ENCODE results near the gene ABCB10.
"Not testable (repeated sequence)": the region's sequence is repeated elsewhere in the genome, so short reads cannot be mapped to it uniquely, and the experiment has no call there.

ABCB10 gene

GRCh38 chr1:229562686-229563085, 4.2 kb upstream of the ABCB10 start:
- no peak overlapping the region for H3K4me3 ChIP-seq
- no peak for TF ChIP-seq Cebpa-rat (IDR thresholded peaks at IDR 0.05)
- peak overlapping the region in 1 of 11 experiments; percentile 44; a peak in 1 of 22 replicates for H3K4me2 ChIP-seq
- H4K20me1 ChIP-seq: peaks cover 0 to 6% (median 0%) of the 10 kb centered on the region in 11 experiments; a peak in 1 of 22 replicates
- no peaks in the 10 kb centered on the region for H3K36me3 ChIP-seq
- peaks cover 12 to 34% (median 23%) of the 10 kb centered on the region in 10 experiments for H3K4me1 ChIP-seq
- H3K27ac ChIP-seq: no peak overlapping the region
- H3K9me3 ChIP-seq (replicated peaks in 1 of 11): no peaks in the 10 kb centered on the region
- no peaks in the 10 kb centered on the region for H3K27me3 ChIP-seq
- H3K9ac ChIP-seq: no peak overlapping the region

- peaks cover 10 to 20% (median 12%) of the 10 kb centered on the region in 11 experiments; a peak in 14 of 22 replicates for H4K20me1 ChIP-seq
- H3K4me1 ChIP-seq: peaks cover 20 to 36% (median 32%) of the 10 kb centered on the region in 10 experiments
- no peaks in the 10 kb centered on the region for H3K27me3 ChIP-seq
- H3K4me3 ChIP-seq: no peak overlapping the region
- H3K4me2 ChIP-seq: no peak overlapping the region
- H3K9ac ChIP-seq: no peak overlapping the region
- no peaks in the 10 kb centered on the region for H3K36me3 ChIP-seq
- H3K27ac ChIP-seq: no peak overlapping the region
- TF ChIP-seq Cebpa-rat (IDR thresholded peaks at IDR 0.05): no peak
- H3K9me3 ChIP-seq (replicated peaks in 1 of 11): no peaks in the 10 kb centered on the region
Measured at GRCh38 chr1:229561141-229561540, 2.6 kb upstream of the ABCB10 start.

- H3K27ac ChIP-seq; H3K36me3 ChIP-seq; H3K4me3 ChIP-seq; H3K27me3 ChIP-seq; H3K9ac ChIP-seq; H3K9me3 ChIP-seq (replicated peaks in 1 of 11): not testable (repeated sequence)
- Histone ChIP-seq H3K4me2 (peak overlapping the region in 8 of 11 experiments; percentile 12 to 91 (median 86); a peak in 11 of 22 replicates), H3K4me1 (peaks cover 24 to 43% (median 38%) of the 10 kb centered on the region in 10 experiments), H4K20me1 (peaks cover 12 to 29% (median 18%) of the 10 kb centered on the region in 11 experiments; a peak in 17 of 22 replicates)
Measured at GRCh38 chr1:229560124-229560523, 1.6 kb upstream of the ABCB10 start.

- H3K9me3 ChIP-seq (replicated peaks in 1 of 11); H3K36me3 ChIP-seq; H3K27me3 ChIP-seq: not testable (repeated sequence)
- peaks cover 19 to 36% (median 25%) of the 10 kb centered on the region in 11 experiments; a peak in 18 of 22 replicates for H4K20me1 ChIP-seq
- H3K27ac ChIP-seq: peak overlapping the region in 9 of 11 experiments; percentile 25 to 86 (median 54); a peak in 16 of 22 replicates
- H3K4me1 ChIP-seq: peaks cover 29 to 48% (median 42%) of the 10 kb centered on the region in 10 experiments
- H3K9ac ChIP-seq: peak overlapping the region; percentile 66 to 96 (median 89)
- H3K4me2 ChIP-seq: peak overlapping the region; percentile 76 to 92 (median 87)
- H3K4me3 ChIP-seq: peak overlapping the region; percentile 80 to 98 (median 92)
Measured at GRCh38 chr1:229559336-229559801, 862 bp upstream of the ABCB10 start.

- TF ChIP-seq Cebpa-rat (IDR thresholded peaks at IDR 0.05): no peak
- Histone ChIP-seq H3K4me1 (peaks cover 29 to 50% (median 44%) of the 10 kb centered on the region in 10 experiments), H3K4me2 (peak overlapping the region; percentile 78 to 95 (median 87)), H3K9ac (peak overlapping the region; percentile 85 to 96 (median 90)), H4K20me1 (peaks cover 31 to 51% (median 39%) of the 10 kb centered on the region in 11 experiments; a peak in 20 of 22 replicates), H3K9me3 (replicated peaks in 1 of 11) (no peaks in the 10 kb centered on the region), H3K4me3 (peak overlapping the region; percentile 80 to 98 (median 92)), H3K27ac (peak overlapping the region; percentile 77 to 90 (median 84)), H3K36me3 (peaks cover 0 to 6% (median 0%) of the 10 kb centered on the region in 11 experiments; a peak in 3 of 22 replicates), H3K27me3 (no peaks in the 10 kb centered on the region)
Measured at GRCh38 chr1:229557913-229558414, 543 bp downstream of the ABCB10 start.

- H3K9ac ChIP-seq: peak overlapping the region; percentile 85 to 96 (median 90)
- H3K27ac ChIP-seq: peak overlapping the region; percentile 77 to 90 (median 84)
- peak overlapping the region; percentile 80 to 98 (median 92) for H3K4me3 ChIP-seq
- peaks cover 0 to 6% (median 0%) of the 10 kb centered on the region in 11 experiments; a peak in 3 of 22 replicates for H3K36me3 ChIP-seq
- H4K20me1 ChIP-seq: peaks cover 37 to 57% (median 45%) of the 10 kb centered on the region in 11 experiments; a peak in 21 of 22 replicates
- H3K4me2 ChIP-seq: peak overlapping the region; percentile 78 to 95 (median 87)
- H3K9me3 ChIP-seq (replicated peaks in 1 of 11): no peaks in the 10 kb centered on the region
- TF ChIP-seq Cebpa-rat (IDR thresholded peaks at IDR 0.05): no peak
- H3K27me3 ChIP-seq: no peaks in the 10 kb centered on the region
- peaks cover 29 to 56% (median 48%) of the 10 kb centered on the region in 10 experiments for H3K4me1 ChIP-seq
Measured at GRCh38 chr1:229557200-229557850, 1.2 kb downstream of the ABCB10 start.

- H3K9me3 ChIP-seq (replicated peaks in 1 of 11): no peaks in the 10 kb centered on the region
- H3K4me1 ChIP-seq: peaks cover 28 to 55% (median 45%) of the 10 kb centered on the region in 10 experiments
- H3K36me3 ChIP-seq: peaks cover 0 to 8% (median 0%) of the 10 kb centered on the region in 11 experiments; a peak in 6 of 22 replicates
- no peaks in the 10 kb centered on the region for H3K27me3 ChIP-seq
- peak overlapping the region in 2 of 11 experiments; percentile 11 to 28; a peak in 3 of 22 replicates for H3K4me2 ChIP-seq
- no peak for TF ChIP-seq Cebpa-rat (IDR thresholded peaks at IDR 0.05)
- H3K4me3 ChIP-seq: no peak overlapping the region
- peaks cover 43 to 80% (median 66%) of the 10 kb centered on the region in 11 experiments; a peak in 21 of 22 replicates for H4K20me1 ChIP-seq
- H3K9ac ChIP-seq: peak overlapping the region in 4 of 11 experiments; percentile 2 to 40 (median 14); a peak in 5 of 22 replicates
- no peak overlapping the region for H3K27ac ChIP-seq
Measured at GRCh38 chr1:229554886-229555621, 3.5 kb downstream of the ABCB10 start.

- no peak overlapping the region for H3K4me3 ChIP-seq
- peaks cover 19 to 47% (median 36%) of the 10 kb centered on the region in 10 experiments for H3K4me1 ChIP-seq
- peaks cover 43 to 92% (median 75%) of the 10 kb centered on the region in 11 experiments; a peak in 21 of 22 replicates for H4K20me1 ChIP-seq
- H3K4me2 ChIP-seq: no peak overlapping the region; a peak in 3 of 22 replicates
- H3K9ac ChIP-seq: no peak overlapping the region
- H3K27me3 ChIP-seq: no peaks in the 10 kb centered on the region
- no peak for TF ChIP-seq Cebpa-rat (IDR thresholded peaks at IDR 0.05)
- no peak overlapping the region for H3K27ac ChIP-seq
- no peaks in the 10 kb centered on the region for H3K9me3 ChIP-seq (replicated peaks in 1 of 11)
- peaks cover 8 to 21% (median 12%) of the 10 kb centered on the region in 11 experiments; a peak in 21 of 22 replicates for H3K36me3 ChIP-seq
Measured at GRCh38 chr1:229553621-229554130, 4.8 kb downstream of the ABCB10 start.
